Keratinocyte (primary cell): ENCODE measurements around the gene STPG2. TPM values are rescaled to one million over a fixed set of nuclear protein-coding genes. Genes with fewer than 3 reads are reported as not detected.

Experiments
- DNase-seq: peaks from one replicate; pipeline ENCODE4 v3.0.0-alpha.2; 2011; ENCODE audit warnings: low read depth, missing footprints, low spot score
- FAIRE-seq: peaks from 2 replicates; lab custom pipeline; 2011; peaks lifted over from hg19 to GRCh38; lab: Jason Lieb, UNC
- H2AFZ ChIP-seq: 2 replicates; pipeline ENCODE4 v1.6.0; 2012; ENCODE audit warnings: low read length, control low read depth, inconsistent platforms; ENCODE audit not compliant: control insufficient read depth
- H3K27ac ChIP-seq: 2 replicates; pipeline ENCODE4 v1.5.1; 2011; ENCODE audit warnings: low read length; ENCODE audit not compliant: control insufficient read depth, insufficient read depth
- H3K27me3 ChIP-seq: 3 replicates; pipeline ENCODE4 v1.6.0; 2011; ENCODE audit warnings: low read length; ENCODE audit not compliant: control insufficient read depth, insufficient read depth; ENCODE audit errors: extremely low read depth
- H3K36me3 ChIP-seq, 2 experiments: 2 replicates in 1 of 2; 3 replicates in 1 of 2; pipeline ENCODE4 v1.5.1; 2011; ENCODE audit warnings: low read length in 2 of 2, mild to moderate bottlenecking in 1 of 2; ENCODE audit not compliant: control insufficient read depth in 2 of 2, insufficient read depth in 2 of 2; ENCODE audit errors: extremely low read depth in 1 of 2
- H3K4me1 ChIP-seq: 3 replicates; pipeline ENCODE4 v1.5.1; 2011; ENCODE audit warnings: low read length; ENCODE audit not compliant: control insufficient read depth, insufficient read depth; ENCODE audit errors: extremely low read depth
- H3K4me2 ChIP-seq: 3 replicates; pipeline ENCODE4 v1.6.0; 2011; ENCODE audit warnings: low read depth, low read length; ENCODE audit not compliant: control insufficient read depth, insufficient read depth; ENCODE audit errors: extremely low read depth
- H3K4me3 ChIP-seq, 3 experiments: fragments of 200-600 bp in 1 of 3; sonication (generic) in 1 of 3; 2 replicates in 2 of 3; 3 replicates in 1 of 3; pipeline ENCODE4 v1.5.1; 2011 to 2016; ENCODE audit warnings: low read length in 3 of 3, mild to moderate bottlenecking in 3 of 3, control low read depth in 2 of 3, inconsistent platforms in 1 of 3, low read depth in 1 of 3, mixed read lengths in 1 of 3, mixed run types in 1 of 3, moderate library complexity in 1 of 3; ENCODE audit not compliant: control insufficient read depth in 2 of 3, insufficient read depth in 2 of 3; ENCODE audit errors: extremely low read depth in 1 of 3
- H3K79me2 ChIP-seq: 2 replicates; pipeline ENCODE4 v1.6.0; 2012; ENCODE audit warnings: low read length; ENCODE audit not compliant: control insufficient read depth, insufficient read depth
- H3K9ac ChIP-seq: 3 replicates; pipeline ENCODE4 v1.6.0; 2011; ENCODE audit warnings: low read length; ENCODE audit not compliant: control insufficient read depth, insufficient read depth; ENCODE audit errors: extremely low read depth
- H3K9me1 ChIP-seq: 3 replicates; pipeline ENCODE4 v1.6.0; 2011; ENCODE audit warnings: low read length; ENCODE audit not compliant: control insufficient read depth, insufficient read depth; ENCODE audit errors: extremely low read depth
- H3K9me3 ChIP-seq: 2 replicates; pipeline ENCODE4 v1.5.1; 2012; ENCODE audit warnings: low read depth, low read length; ENCODE audit not compliant: control insufficient read depth
- H4K20me1 ChIP-seq: 3 replicates; pipeline ENCODE4 v1.6.0; 2011; ENCODE audit warnings: low read length; ENCODE audit not compliant: control insufficient read depth, insufficient read depth; ENCODE audit errors: extremely low read depth
- EZH2 ChIP-seq: IDR thresholded peaks from one replicate; pipeline ENCODE4 v1.6.1; 2012; ENCODE audit warnings: inconsistent platforms, mild to moderate bottlenecking, low read length, moderate library complexity
- dilution Hi-C: fragments of 300-500 bp; cut with MboI; formaldehyde crosslinking; loops from one replicate; pipeline ENCODE4 v1.7.0; 2020; ENCODE audit warnings: low sequenced_read_pairs; ENCODE audit not compliant: extremely low pct_ligation_motif_present
- polyA plus RNA-seq, 5 experiments: library from polyadenylated mRNA; depleted of rRNA in 3 of 5; stranded (reverse) in 3 of 5; stranded (forward) in 1 of 5; unstranded in 1 of 5; fragments of >200 nt; gene quantifications; 1 replicate in 1 of 5; 2 replicates in 3 of 5; 3 replicates in 1 of 5; pipeline versions ENCODE4 v1.2.1 to v1.2.3, GENCODE V29; 2011 to 2012; ENCODE audit warnings: missing spikeins in 2 of 5, low read depth in 1 of 5, low replicate concordance in 1 of 5
- TF ChIP-seq, protein P1 (sequence below), 3 experiments: IDR thresholded peaks in 1 of 3; conservative IDR thresholded peaks in 1 of 3; optimal IDR thresholded peaks in 1 of 3; 2 replicates in 2 of 3; 3 replicates in 1 of 3; pipeline versions ENCODE3 to v1.5.1; 2011; ENCODE audit warnings: low read length in 3 of 3, mild to moderate bottlenecking in 3 of 3, moderate library complexity in 2 of 3, control low read depth in 1 of 3, inconsistent platforms in 1 of 3; ENCODE audit not compliant: insufficient read depth in 2 of 3; ENCODE audit errors: extremely low read depth in 1 of 3

Gene STPG2
- polyA plus RNA-seq, 1 donor (not counting 4 experiments of a cell fraction or from before 2014, with no cell fraction given) = 0.07 TPM

DNA sequence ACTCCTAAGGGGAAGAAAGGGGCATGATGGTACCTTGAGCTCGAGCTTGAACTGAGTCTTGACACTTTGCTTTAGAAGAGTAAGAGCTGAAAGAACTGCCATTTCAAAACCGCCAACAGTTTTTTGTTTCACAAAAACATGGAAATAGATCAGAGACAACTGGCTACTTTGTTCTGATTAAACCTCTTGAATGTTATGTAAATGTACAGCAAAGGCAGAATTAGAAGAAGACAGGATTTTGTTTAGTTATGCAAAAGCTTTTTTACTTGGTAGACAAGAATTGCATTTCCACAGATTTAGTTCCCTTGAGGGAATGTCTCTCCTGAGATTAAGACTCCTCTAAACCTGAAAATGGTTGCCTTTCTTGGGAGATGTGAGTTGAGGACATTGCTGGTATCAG lies 33.3 kb upstream of the STPG2 start:
- Histone ChIP-seq H3K36me3 (no peaks in the 10 kb centered on the region), H2AFZ (no peak overlapping the region), H4K20me1 (no peaks in the 10 kb centered on the region), H3K4me1 (no peaks in the 10 kb centered on the region), H3K79me2 (no peaks in the 10 kb centered on the region), H3K4me2 (no peak overlapping the region), H3K9ac (no peak overlapping the region), H3K27ac (no peak overlapping the region), H3K9me3 (no peaks in the 10 kb centered on the region), H3K27me3 (no peaks in the 10 kb centered on the region), H3K9me1 (no peaks in the 10 kb centered on the region), H3K4me3 (no peak overlapping the region)
- DNase-seq = no peak
- FAIRE-seq = peak; percentile 49
- TF ChIP-seq, protein P1, sequence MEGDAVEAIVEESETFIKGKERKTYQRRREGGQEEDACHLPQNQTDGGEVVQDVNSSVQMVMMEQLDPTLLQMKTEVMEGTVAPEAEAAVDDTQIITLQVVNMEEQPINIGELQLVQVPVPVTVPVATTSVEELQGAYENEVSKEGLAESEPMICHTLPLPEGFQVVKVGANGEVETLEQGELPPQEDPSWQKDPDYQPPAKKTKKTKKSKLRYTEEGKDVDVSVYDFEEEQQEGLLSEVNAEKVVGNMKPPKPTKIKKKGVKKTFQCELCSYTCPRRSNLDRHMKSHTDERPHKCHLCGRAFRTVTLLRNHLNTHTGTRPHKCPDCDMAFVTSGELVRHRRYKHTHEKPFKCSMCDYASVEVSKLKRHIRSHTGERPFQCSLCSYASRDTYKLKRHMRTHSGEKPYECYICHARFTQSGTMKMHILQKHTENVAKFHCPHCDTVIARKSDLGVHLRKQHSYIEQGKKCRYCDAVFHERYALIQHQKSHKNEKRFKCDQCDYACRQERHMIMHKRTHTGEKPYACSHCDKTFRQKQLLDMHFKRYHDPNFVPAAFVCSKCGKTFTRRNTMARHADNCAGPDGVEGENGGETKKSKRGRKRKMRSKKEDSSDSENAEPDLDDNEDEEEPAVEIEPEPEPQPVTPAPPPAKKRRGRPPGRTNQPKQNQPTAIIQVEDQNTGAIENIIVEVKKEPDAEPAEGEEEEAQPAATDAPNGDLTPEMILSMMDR (optimal IDR thresholded peaks at IDR 0.05 in 1 of 3, IDR thresholded peaks at IDR 0.05 in 1 of 3, conservative IDR thresholded peaks at IDR 0.05 in 1 of 3; ENCODE audit: extremely low read depth in 1 of 3, insufficient read depth in 2 of 3, low read length in 3 of 3) = no peak
- dilution Hi-C loops = no loop called here

DNA sequence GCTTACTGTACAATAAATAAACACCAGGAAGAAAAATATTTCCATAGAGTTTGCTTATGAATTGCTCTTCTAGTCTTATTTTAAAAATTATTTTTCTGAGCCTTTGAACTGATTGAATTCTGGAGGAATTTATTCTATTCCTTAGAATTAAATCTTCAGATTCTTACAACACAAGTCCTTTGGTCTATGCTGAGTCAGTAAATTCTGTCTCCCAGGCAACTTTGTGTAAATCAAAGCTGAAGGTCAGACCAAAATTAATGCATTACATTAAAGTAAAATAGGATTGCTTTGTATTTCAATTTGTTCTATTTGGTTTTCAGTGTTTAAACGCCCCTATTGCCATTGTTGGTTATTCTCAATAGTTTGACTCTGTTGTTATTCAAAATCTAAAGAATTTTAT lies 26.8 kb upstream of the STPG2 start:
- no peak for FAIRE-seq
- TF ChIP-seq, protein P1 (optimal IDR thresholded peaks at IDR 0.05 in 1 of 3, IDR thresholded peaks at IDR 0.05 in 1 of 3, conservative IDR thresholded peaks at IDR 0.05 in 1 of 3; ENCODE audit: extremely low read depth in 1 of 3, insufficient read depth in 2 of 3, low read length in 3 of 3) = no peak
- no peak for TF ChIP-seq EZH2
- no peaks in the 10 kb centered on the region for H3K9me3 ChIP-seq

More for the DNA sequence above, 26.8 kb upstream of the STPG2 start:
- H3K4me1 ChIP-seq = peaks cover 10% of the 10 kb centered on the region
- no peaks in the 10 kb centered on the region for H4K20me1 ChIP-seq
- no peak overlapping the region for H2AFZ ChIP-seq
- H3K4me2 ChIP-seq = no peak overlapping the region
- H3K9ac ChIP-seq = no peak overlapping the region
- DNase-seq = no peak
- H3K9me1 ChIP-seq = no peaks in the 10 kb centered on the region
- no peak overlapping the region for H3K27ac ChIP-seq
- no peaks in the 10 kb centered on the region for H3K79me2 ChIP-seq
- H3K4me3 ChIP-seq = no peak overlapping the region
- H3K27me3 ChIP-seq = no peaks in the 10 kb centered on the region
- dilution Hi-C loops = no loop called here
- H3K36me3 ChIP-seq = no peaks in the 10 kb centered on the region
